Activated CD4-positive, alpha-beta memory T cell treated with anti-CD3 and anti-CD28 coated beads for 36 hours (primary cell): Measurements from ENCODE around the gene GBA2. TPM values are rescaled to one million over a fixed set of nuclear protein-coding genes. Genes with fewer than 3 reads are reported as not detected.

Experiments
- CTCF ChIA-PET: fragments of 350-600 bp; sonication (Branson Sonifier 250); formaldehyde crosslinking; loops from one replicate; lab custom pipeline; 2021; ENCODE audit warnings: antibody characterized with exemption, inconsistent platforms; lab: Charles Lee
- POLR2A ChIA-PET: fragments of 350-600 bp; sonication (Branson Sonifier 250); formaldehyde crosslinking; loops from one replicate; lab custom pipeline; 2021; ENCODE audit warnings: antibody characterized with exemption; lab: Charles Lee
- DNase-seq: peaks from one replicate; pipeline ENCODE4 v3.0.0-alpha.2; 2020
- H3K27ac Mint-ChIP-seq: one replicate; pipeline ENCODE4 v1.8.0; 2021; ENCODE audit warnings: mixed read lengths
- H3K27me3 Mint-ChIP-seq: one replicate; pipeline ENCODE4 v1.8.0; 2021; ENCODE audit warnings: mixed read lengths
- H3K36me3 Mint-ChIP-seq: one replicate; pipeline ENCODE4 v1.8.0; 2021; ENCODE audit warnings: mixed read lengths
- H3K4me1 Mint-ChIP-seq: one replicate; pipeline ENCODE4 v1.8.0; 2021; ENCODE audit warnings: low read depth, mixed read lengths
- H3K4me3 Mint-ChIP-seq: one replicate; pipeline ENCODE4 v1.8.0; 2021; ENCODE audit warnings: mild to moderate bottlenecking, mixed read lengths
- H3K9me3 Mint-ChIP-seq: one replicate; pipeline ENCODE4 v1.8.0; 2021; ENCODE audit warnings: mixed read lengths
- intact Hi-C: fragments of 100-400 bp; cut with micrococcal nuclease; formaldehyde crosslinking; loops from one replicate; pipeline ENCODE4 v1.15.1; 2023
- total RNA-seq, 2 experiments: library from RNA; stranded (reverse); gene quantifications; one replicate each; pipeline ENCODE4 v1.2.3, GENCODE V29; 2021

Gene GBA2
- total RNA-seq, 2 experiments from 2014 or later: 30.4 to 30.7 TPM

DNA sequence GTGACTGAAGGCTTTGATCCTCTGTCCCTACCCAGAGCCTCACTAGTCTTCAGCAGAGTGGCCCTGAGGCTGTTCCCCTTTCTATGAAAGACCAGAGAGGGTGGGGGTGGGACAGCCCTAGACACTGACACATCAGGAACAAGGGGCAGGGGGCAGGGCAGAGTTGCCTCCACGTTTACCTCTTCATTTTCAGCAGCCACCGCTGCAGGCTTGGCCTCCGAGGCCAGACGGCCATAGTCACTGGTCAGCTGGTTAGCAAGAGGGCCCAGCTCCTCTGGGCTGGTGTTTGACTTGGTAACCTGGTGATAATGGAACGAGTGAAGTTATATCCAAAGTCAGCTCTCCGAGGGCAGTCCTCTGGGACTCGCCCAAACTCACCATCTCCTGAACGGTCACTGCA is 43.7 kb downstream of the GBA2 start:
- Mint-ChIP-seq H3K36me3 (peaks cover 58% of the 10 kb centered on the region), H3K4me1 (no peaks in the 10 kb centered on the region), H3K4me3 (no peak overlapping the region), H3K27ac (no peak overlapping the region), H3K27me3 (no peaks in the 10 kb centered on the region), H3K9me3 (no peaks in the 10 kb centered on the region)
- DNase-seq: no peak
- POLR2A ChIA-PET: interaction anchor here (0.8 kb wide), 1 partner anchor 58 kb away, joined by 3 read pairs; no protein-coding TSS in a partner anchor
- CTCF ChIA-PET: interaction anchor here (1.1 to 2.2 kb wide), 2 partner anchors 10 to 32 kb away, joined by 3 to 15 read pairs; no protein-coding TSS in a partner anchor
- intact Hi-C loops: no loop called here

DNA sequence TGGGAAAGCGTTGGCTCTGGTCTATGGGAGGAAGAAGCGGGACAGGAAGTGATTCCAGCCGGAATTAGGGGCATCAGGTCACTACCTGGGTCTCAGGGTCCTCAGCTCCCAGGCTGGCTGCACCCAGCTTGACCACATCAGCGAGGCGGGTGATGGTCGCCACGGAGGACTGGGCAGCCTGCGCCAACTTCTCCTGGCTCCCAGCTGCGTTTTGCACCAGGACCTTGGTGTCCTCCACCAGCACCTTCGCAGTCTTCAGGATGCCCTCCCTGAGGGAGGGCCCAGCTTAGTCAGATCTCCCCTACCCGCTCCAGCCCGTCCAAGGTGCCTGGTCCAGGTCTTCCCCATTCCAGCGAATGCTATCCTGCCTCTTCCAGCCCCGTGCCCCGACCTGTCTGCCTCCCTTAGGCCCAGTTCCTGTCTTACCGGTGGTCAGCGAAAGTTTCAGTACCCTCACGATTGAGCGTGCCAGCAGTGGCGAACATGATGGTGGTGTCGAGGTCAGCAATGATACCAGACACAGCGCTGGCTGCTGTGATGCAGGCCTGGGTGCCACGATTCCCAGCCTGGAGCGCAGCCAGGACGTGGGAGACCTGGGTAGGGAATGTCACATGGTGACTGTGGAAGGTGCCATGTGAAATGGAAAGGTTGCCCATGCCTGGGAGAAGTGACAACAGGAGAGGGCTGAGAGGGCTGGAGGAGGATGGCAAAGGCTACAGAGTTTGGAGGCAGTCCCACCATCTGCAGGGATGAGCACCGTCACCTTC is 44.9 kb downstream of the GBA2 start:
- POLR2A ChIA-PET: no interaction called here
- Mint-ChIP-seq H3K27ac (no peak overlapping the region), H3K4me1 (no peaks in the 10 kb centered on the region), H3K36me3 (peaks cover 53% of the 10 kb centered on the region), H3K4me3 (no peak overlapping the region), H3K9me3 (no peaks in the 10 kb centered on the region), H3K27me3 (no peaks in the 10 kb centered on the region)
- DNase-seq: no peak
- intact Hi-C loops: no loop called here
- CTCF ChIA-PET: interaction anchor here (0.7 to 2.2 kb wide), 3 partner anchors 8 to 46 kb away, joined by 4 to 15 read pairs (median 5); partner anchors contain the start of genes CCDC107 and RMRP

DNA sequence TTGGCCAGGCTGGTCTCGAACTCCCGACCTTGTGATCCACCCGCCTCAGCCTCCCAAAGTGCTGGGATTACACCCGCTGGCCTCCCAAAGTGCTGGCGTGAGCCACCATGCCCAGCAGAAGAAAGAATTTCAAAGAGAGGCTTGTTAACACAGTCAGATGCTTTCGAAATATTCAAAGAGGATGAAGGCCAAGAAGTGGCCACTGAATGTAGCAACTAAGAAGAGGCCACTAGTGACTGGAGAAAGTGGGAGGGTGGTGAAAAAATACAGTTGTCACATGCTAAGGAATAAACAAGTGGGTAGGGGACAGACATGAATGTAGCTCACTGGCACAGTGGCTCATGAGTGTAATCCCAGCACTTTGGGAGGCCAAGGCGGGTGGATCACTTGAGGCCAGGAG is 46.3 kb downstream of the GBA2 start:
- no peaks in the 10 kb centered on the region for H3K9me3 Mint-ChIP-seq
- intact Hi-C loops: no loop called here
- ChIA-PET CTCF (interaction anchor here (1.2 kb wide), 1 partner anchor 20 kb away, joined by 3 read pairs; no protein-coding TSS in a partner anchor), POLR2A (no interaction called here)
- no peaks in the 10 kb centered on the region for H3K27me3 Mint-ChIP-seq
- H3K27ac Mint-ChIP-seq: no peak overlapping the region
- H3K36me3 Mint-ChIP-seq: peaks cover 52% of the 10 kb centered on the region
- no peaks in the 10 kb centered on the region for H3K4me1 Mint-ChIP-seq
- DNase-seq: no peak
- H3K4me3 Mint-ChIP-seq: no peak overlapping the region

DNA sequence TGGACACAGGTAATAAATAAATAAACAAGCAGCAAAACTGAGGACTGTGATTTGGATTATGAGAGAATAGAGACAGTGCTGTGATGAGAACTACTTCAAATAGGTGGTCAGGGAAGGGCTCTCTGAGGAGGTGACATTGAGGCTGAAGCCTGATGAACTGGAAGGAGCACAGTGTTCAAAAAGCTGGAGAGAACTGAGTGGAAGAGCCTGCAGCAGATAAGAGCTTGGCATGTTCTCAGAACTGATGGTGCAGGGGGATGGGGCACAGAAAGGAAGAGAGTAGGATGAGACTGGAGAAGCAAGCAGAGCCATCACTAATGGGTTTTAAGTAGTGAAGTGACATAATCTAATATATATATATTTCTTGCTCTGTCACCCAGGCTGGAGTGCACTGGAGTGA is 48.1 kb downstream of the GBA2 start:
- no peak overlapping the region for H3K27ac Mint-ChIP-seq
- no peak overlapping the region for H3K4me3 Mint-ChIP-seq
- no peaks in the 10 kb centered on the region for H3K27me3 Mint-ChIP-seq
- no peaks in the 10 kb centered on the region for H3K9me3 Mint-ChIP-seq
- DNase-seq: no peak
- POLR2A ChIA-PET: no interaction called here
- peaks cover 2% of the 10 kb centered on the region for H3K4me1 Mint-ChIP-seq
- H3K36me3 Mint-ChIP-seq: peaks cover 46% of the 10 kb centered on the region
- intact Hi-C loops: no loop called here
- CTCF ChIA-PET: no interaction called here

DNA sequence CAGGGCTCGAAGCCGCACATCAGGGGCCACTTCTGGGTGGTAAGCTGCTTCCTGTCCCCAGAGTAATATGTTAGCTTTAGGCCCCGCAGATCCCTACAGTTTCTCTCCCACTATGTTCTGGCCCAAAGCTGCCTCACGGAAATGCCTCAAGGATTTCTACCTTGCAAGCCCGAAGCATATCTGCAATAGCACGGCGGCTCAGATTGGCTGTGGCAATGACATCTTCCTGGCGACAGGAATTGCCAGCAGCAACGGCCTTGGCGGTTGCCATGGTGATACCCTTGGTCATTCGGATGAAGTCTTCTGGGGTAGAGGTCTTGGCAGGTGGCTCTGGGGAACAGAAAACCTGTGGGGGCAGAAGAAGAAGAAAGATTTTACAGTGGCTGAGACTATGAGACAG is 49.0 kb downstream of the GBA2 start:
- H3K27me3 Mint-ChIP-seq: no peaks in the 10 kb centered on the region
- H3K36me3 Mint-ChIP-seq: peaks cover 46% of the 10 kb centered on the region
- H3K27ac Mint-ChIP-seq: no peak overlapping the region
- no peaks in the 10 kb centered on the region for H3K9me3 Mint-ChIP-seq
- ChIA-PET POLR2A (no interaction called here), CTCF (no interaction called here)
- no peak overlapping the region for H3K4me3 Mint-ChIP-seq
- intact Hi-C loops: no loop called here
- peaks cover 2% of the 10 kb centered on the region for H3K4me1 Mint-ChIP-seq
- no peak for DNase-seq

DNA sequence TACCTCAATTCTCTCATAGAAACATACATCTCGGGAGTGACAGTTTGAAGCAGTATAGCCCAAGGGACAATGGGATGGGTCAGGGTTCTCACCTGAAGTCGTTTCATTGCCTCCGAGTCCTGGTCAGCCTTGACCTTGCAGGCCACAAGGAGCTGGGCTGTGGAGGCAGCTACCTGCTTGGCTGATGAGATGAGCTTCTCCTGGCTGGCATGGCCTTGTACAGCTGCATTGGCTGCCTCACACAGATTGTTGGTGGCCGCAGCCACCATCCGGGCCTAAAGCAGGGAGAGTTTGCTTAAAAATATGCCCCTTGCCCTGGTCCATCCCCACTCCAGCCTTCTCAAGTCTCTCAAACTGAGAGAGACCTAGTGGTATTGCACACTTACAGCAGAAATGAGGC is 50.8 kb downstream of the GBA2 start:
- Mint-ChIP-seq H3K27ac (no peak overlapping the region), H3K36me3 (peaks cover 28% of the 10 kb centered on the region), H3K9me3 (no peaks in the 10 kb centered on the region), H3K27me3 (no peaks in the 10 kb centered on the region), H3K4me3 (no peak overlapping the region), H3K4me1 (peaks cover 2% of the 10 kb centered on the region)
- POLR2A ChIA-PET: no interaction called here
- DNase-seq: no peak
- intact Hi-C loops: loop anchor here (5.0 kb wide), 1 partner anchor 41 kb away; the partner anchor contains the start of genes CCDC107 and RMRP
- CTCF ChIA-PET: interaction anchor here (3.0 to 6.9 kb wide), 5 partner anchors 10 to 86 kb away, joined by 28 to 82 read pairs (median 30); partner anchors contain the start of genes CREB3 and TLN1

DNA sequence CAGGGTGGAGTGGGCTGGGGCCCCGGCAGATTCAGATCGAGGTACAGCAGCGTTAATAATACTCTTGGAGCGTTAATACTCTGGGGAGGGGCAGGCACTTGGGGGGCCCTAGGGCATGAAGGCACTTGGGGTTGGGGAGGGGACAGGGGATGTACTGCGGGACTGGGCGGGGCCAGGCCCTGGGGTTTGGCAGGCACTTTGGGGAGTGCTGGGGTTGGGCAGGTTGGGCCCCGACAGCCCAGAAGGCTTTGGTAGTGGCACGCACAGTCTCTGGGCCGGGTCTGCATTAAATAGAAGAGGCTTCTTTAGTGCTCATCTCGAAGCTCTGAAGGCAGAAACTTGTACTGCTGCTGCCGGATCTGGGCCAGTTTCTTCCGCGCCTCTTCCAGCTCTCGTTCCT is 51.5 kb downstream of the GBA2 start:
- peaks cover 22% of the 10 kb centered on the region for H3K36me3 Mint-ChIP-seq
- no peak overlapping the region for H3K4me3 Mint-ChIP-seq
- no peak overlapping the region for H3K27ac Mint-ChIP-seq
- POLR2A ChIA-PET: no interaction called here
- CTCF ChIA-PET: interaction anchor here (1.2 to 6.9 kb wide), 17 partner anchors 9 to 116 kb away, joined by 3 to 82 read pairs (median 26); partner anchors contain the start of genes ARHGEF39, CCDC107, CREB3 and RMRP
- H3K27me3 Mint-ChIP-seq: no peaks in the 10 kb centered on the region
- intact Hi-C loops: loop anchor here (5.0 kb wide), 1 partner anchor 40 kb away; the partner anchor contains the start of genes CCDC107 and RMRP
- H3K9me3 Mint-ChIP-seq: no peaks in the 10 kb centered on the region
- DNase-seq: no peak
- peaks cover 2% of the 10 kb centered on the region for H3K4me1 Mint-ChIP-seq

DNA sequence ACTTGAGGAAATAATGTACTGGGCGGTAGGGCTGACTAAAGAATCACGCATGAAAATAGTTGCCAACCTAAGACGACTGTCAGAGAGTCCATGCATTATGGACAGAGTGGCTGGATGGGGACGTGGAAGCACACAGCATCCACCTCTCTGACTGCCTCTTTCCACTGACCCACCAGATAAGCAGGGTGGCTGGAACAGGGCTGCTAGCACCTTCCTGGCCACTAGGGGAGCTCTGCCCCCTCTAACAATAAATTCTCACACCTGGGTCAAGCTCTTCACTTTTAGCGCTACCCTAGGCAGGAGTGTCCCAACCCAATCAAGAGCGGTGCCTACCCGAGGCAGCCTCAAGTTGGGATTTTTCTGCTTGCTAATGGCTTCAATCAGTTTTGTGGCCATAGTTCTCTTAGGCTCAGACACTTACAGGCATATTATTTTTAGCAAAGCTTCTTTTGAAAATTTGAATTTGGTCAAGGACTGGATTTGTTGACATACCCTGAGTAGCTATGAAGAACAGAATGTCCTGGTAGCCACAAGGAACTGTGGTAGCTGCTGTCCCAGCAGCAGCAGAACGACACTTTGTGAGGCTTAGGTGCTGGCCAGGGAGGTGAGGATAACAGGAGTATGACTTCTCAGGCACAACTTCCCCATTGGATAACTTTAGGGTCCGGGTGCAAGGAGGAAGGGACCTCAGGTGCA is 52.4 kb downstream of the GBA2 start:
- H3K4me1 Mint-ChIP-seq: peaks cover 2% of the 10 kb centered on the region
- H3K9me3 Mint-ChIP-seq: no peaks in the 10 kb centered on the region
- peak; percentile 71 for DNase-seq
- ChIA-PET POLR2A (interaction anchor here (1.0 to 1.5 kb wide), 5 partner anchors 20 to 60 kb away, joined by 3 to 6 read pairs (median 4); partner anchors contain the start of genes CCDC107 and TLN1), CTCF (interaction anchor here (0.6 to 6.9 kb wide), 40 partner anchors 8 to 1303 kb away, joined by 3 to 82 read pairs (median 7); partner anchors contain the start of genes ARHGEF39, CA9, CCDC107 and CD72)
- no peak overlapping the region for H3K4me3 Mint-ChIP-seq
- no peaks in the 10 kb centered on the region for H3K27me3 Mint-ChIP-seq
- intact Hi-C loops: loop anchor here (5.0 kb wide), 1 partner anchor 39 kb away; the partner anchor contains the start of genes CCDC107 and RMRP
- peaks cover 22% of the 10 kb centered on the region for H3K36me3 Mint-ChIP-seq
- H3K27ac Mint-ChIP-seq: no peak overlapping the region

DNA sequence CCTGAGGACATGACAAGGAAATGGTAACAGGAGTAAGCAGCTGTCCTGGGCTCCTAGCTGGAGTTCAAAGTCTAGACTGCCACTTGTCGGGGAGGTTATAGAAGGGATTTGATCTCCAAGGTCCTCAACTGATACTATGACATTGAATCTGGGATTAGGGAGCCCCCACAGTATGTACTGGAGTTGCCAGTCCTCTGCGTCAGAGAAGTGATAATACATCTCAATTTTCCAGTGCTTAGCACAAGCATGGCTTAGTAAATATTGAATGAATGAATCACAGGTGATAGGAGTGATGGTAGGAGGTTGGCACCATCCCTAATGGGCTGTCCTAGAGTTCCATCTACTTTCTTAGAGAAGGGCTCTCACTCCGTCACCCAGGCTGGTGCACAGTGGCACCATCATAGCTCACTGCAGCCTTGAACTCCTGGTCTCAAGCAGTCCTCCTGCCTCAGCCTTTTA is 53.1 kb downstream of the GBA2 start:
- intact Hi-C loops: loop anchor here (5.0 kb wide), 1 partner anchor 39 kb away; the partner anchor contains the start of genes CCDC107 and RMRP
- POLR2A ChIA-PET: interaction anchor here (1.0 to 1.5 kb wide), 5 partner anchors 21 to 60 kb away, joined by 3 to 6 read pairs (median 4); partner anchors contain the start of genes CCDC107 and TLN1
- Mint-ChIP-seq H3K9me3 (no peaks in the 10 kb centered on the region), H3K4me3 (no peak overlapping the region), H3K27ac (no peak overlapping the region), H3K4me1 (peaks cover 6% of the 10 kb centered on the region), H3K36me3 (peaks cover 22% of the 10 kb centered on the region), H3K27me3 (no peaks in the 10 kb centered on the region)
- DNase-seq: no peak
- CTCF ChIA-PET: interaction anchor here (0.9 to 6.9 kb wide), 33 partner anchors 8 to 186 kb away, joined by 3 to 82 read pairs (median 9); partner anchors contain the start of genes ARHGEF39, CA9, CCDC107 and CD72

DNA sequence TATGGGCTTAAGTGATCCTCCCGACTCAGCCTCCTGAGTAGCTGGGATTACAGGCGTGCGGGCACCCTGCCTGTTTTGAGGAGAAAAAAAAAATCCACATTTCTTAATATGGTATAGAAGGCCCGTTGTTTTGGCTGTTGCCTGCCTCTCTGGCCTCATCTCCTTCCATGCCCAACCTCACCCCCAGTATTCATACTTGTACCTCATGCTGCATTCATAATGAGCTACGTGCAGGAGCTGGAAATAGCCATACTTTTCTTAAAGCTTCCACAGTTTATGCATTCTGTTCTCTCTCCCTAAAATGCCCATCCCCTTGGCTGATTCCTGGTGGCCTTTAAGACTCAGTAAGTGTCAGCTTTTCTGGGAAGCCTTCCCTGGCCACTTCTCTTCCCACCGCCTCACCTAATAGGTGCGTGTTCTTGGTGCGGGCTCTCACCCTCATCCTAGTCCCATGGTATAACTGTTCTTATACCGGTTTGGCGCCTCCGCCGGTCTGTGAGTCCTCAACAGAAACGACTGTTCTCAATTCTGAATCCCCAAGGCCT is 57.2 kb downstream of the GBA2 start:
- intact Hi-C loops: no loop called here
- DNase-seq: no peak
- H3K9me3 Mint-ChIP-seq: no peaks in the 10 kb centered on the region
- H3K4me3 Mint-ChIP-seq: peak overlapping the region; percentile 75
- no peaks in the 10 kb centered on the region for H3K27me3 Mint-ChIP-seq
- peaks cover 6% of the 10 kb centered on the region for H3K36me3 Mint-ChIP-seq
- H3K27ac Mint-ChIP-seq: no peak overlapping the region
- peaks cover 23% of the 10 kb centered on the region for H3K4me1 Mint-ChIP-seq
- POLR2A ChIA-PET: interaction anchor here (1.5 kb wide), 1 partner anchor 35 kb away, joined by 5 read pairs; no protein-coding TSS in a partner anchor
- CTCF ChIA-PET: interaction anchor here (1.4 to 5.2 kb wide), 4 partner anchors 31 to 80 kb away, joined by 3 to 20 read pairs (median 7); no protein-coding TSS in a partner anchor

DNA sequence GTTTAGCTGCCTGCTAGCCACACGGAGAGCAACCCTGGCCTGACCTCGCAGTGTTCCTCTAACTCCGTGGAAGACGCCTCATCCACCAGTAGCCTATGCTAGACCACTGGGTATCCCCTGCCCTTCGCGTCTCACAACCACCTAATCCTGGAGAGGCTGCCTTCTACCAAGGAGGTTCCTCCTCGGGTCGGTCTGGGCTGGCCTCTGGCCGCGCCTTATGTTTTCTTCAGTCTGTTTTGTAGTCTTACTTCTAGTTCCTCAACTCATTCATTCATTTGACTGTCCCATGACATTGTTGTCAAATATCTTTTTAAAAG is 57.7 kb downstream of the GBA2 start:
- intact Hi-C loops: no loop called here

More for the DNA sequence above, 57.7 kb downstream of the GBA2 start:
- no peaks in the 10 kb centered on the region for H3K9me3 Mint-ChIP-seq
- peak overlapping the region; percentile 75 for H3K4me3 Mint-ChIP-seq
- peak overlapping the region; percentile 49 for H3K27ac Mint-ChIP-seq
- no peak for DNase-seq
- H3K4me1 Mint-ChIP-seq: peaks cover 21% of the 10 kb centered on the region
- ChIA-PET CTCF (interaction anchor here (1.4 to 5.2 kb wide), 5 partner anchors 33 to 80 kb away, joined by 3 to 21 read pairs (median 7); partner anchors contain the start of genes CCDC107 and RMRP), POLR2A (interaction anchor here (1.5 kb wide), 2 partner anchors 33 to 35 kb away, joined by 5 to 8 read pairs; partner anchors contain the start of genes CCDC107 and RMRP)
- H3K27me3 Mint-ChIP-seq: no peaks in the 10 kb centered on the region
- H3K36me3 Mint-ChIP-seq: peaks cover 1% of the 10 kb centered on the region
